Mucosa of descending colon (tissue), 3 donors: ENCODE measurements around the gene GMPPA. TPM values are rescaled to one million over a fixed set of nuclear protein-coding genes. Genes with fewer than 3 reads are reported as not detected.

Experiments
- ATAC-seq: fragments of 200-7000 bp; cut with Tn5 transposase; one replicate; pipeline ENCODE4 v1.9.1; 2020; ENCODE audit warnings: mild to moderate bottlenecking, moderate library complexity
- DNase-seq, 3 donors: peaks; one replicate each; pipeline ENCODE4 v3.0.0-alpha.2; 2020
- H3K36me3 ChIP-seq: fragments of 200-600 bp; one replicate; pipeline ENCODE4 v1.8.0; 2021; ENCODE audit warnings: low read depth, mild to moderate bottlenecking
- H3K4me1 ChIP-seq: fragments of 200-600 bp; one replicate; pipeline ENCODE4 v1.8.0; 2021; ENCODE audit warnings: low read depth, mild to moderate bottlenecking
- H3K4me3 ChIP-seq: fragments of 200-600 bp; one replicate; pipeline ENCODE4 v1.8.0; 2021; ENCODE audit warnings: mild to moderate bottlenecking
- H3K9me3 ChIP-seq: fragments of 200-600 bp; one replicate; pipeline ENCODE4 v1.8.0; 2021; ENCODE audit warnings: mild to moderate bottlenecking
- intact Hi-C, 2 donors: fragments of 100-400 bp; cut with DNase I in 1 of 2; cut with micrococcal nuclease in 1 of 2; formaldehyde crosslinking; loops; one replicate each; pipeline versions ENCODE4 v1.11.0 to v1.11.1; 2022; cut with DNase I, micrococcal nuclease
- total RNA-seq, 3 donors: library from RNA; stranded (reverse); fragmentation: NEBNext Ultra II Directional in 2 of 3; extraction: Animal tissue kit (Norgen Biotek cat#: 25700) in 2 of 3; gene quantifications; one replicate each; pipeline versions ENCODE4 v1.2.1 to v1.2.4, GENCODE V29; 2021 to 2023
- TF ChIP-seq, protein P1 (sequence below): fragments of 200-600 bp; IDR thresholded peaks from one replicate; pipeline ENCODE4 v1.8.0; 2022; ENCODE audit warnings: antibody characterized with exemption, mild to moderate bottlenecking
- donor health status: DM: no; HTN: no; CAD: no; lungs with moderate emphysema.
- donor health status: DM: no; HTN: no; CAD: no.
- donor health status: DM: no; HTN: yes; CAD: no.

Gene GMPPA
- total RNA-seq, 3 donors from 2014 or later, result 33.6 to 52.6 (median 43.6) TPM

DNA sequence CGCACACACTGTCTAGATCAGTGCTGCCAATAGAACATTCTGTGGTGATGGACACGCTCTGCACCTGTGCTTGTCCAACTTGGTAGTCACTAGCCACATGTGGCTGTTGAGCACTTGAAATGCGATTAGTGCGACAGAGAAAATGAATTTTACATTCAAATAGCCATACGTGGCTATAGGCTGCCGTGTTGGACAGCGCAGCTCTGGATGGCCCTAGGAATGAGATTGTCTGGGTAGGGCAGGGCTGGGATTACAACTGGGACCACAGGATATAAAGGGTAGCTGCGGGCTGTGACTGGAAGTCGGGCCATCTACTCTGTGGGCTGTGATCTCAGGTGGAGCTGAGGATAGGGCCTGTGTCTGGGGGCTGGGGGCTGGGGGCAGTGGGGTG, 20.8 kb downstream of the GMPPA start:
- intact Hi-C loops, result no loop called here
- ATAC-seq (no peak), DNase-seq (no peak)
- TF ChIP-seq, protein P1, sequence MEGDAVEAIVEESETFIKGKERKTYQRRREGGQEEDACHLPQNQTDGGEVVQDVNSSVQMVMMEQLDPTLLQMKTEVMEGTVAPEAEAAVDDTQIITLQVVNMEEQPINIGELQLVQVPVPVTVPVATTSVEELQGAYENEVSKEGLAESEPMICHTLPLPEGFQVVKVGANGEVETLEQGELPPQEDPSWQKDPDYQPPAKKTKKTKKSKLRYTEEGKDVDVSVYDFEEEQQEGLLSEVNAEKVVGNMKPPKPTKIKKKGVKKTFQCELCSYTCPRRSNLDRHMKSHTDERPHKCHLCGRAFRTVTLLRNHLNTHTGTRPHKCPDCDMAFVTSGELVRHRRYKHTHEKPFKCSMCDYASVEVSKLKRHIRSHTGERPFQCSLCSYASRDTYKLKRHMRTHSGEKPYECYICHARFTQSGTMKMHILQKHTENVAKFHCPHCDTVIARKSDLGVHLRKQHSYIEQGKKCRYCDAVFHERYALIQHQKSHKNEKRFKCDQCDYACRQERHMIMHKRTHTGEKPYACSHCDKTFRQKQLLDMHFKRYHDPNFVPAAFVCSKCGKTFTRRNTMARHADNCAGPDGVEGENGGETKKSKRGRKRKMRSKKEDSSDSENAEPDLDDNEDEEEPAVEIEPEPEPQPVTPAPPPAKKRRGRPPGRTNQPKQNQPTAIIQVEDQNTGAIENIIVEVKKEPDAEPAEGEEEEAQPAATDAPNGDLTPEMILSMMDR, result no peak
- Histone ChIP-seq H3K36me3 (no peaks in the 10 kb centered on the region), H3K4me1 (no peaks in the 10 kb centered on the region), H3K9me3 (no peaks in the 10 kb centered on the region), H3K4me3 (no peak overlapping the region)

DNA sequence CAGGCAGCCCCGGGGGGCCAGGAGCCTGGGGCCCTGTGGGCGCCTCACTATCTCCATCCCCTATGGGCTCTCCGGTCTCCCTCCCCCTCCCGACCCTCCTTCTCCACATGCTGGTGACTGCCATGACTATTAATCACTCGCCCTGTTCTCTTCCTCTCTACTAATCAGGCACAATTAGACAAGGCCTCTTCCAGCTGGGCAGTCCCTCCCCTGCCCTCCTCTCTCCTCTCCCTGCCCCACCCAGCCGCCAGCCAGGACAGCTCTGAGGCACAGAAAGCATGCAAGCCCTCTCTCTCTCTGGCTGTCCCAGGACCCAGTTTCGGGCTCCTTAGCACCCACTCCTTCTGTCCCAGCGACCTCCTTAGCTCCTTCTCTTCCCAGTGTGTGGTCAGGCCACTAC, 21.4 kb downstream of the GMPPA start:
- no peaks in the 10 kb centered on the region for H3K4me1 ChIP-seq
- ATAC-seq (no peak), DNase-seq (peak in 1 of 3 donors; percentile 28)
- H3K36me3 ChIP-seq, result no peaks in the 10 kb centered on the region
- no peaks in the 10 kb centered on the region for H3K9me3 ChIP-seq
- intact Hi-C loops, result no loop called here
- TF ChIP-seq, protein P1, result no peak
- H3K4me3 ChIP-seq, result no peak overlapping the region

DNA sequence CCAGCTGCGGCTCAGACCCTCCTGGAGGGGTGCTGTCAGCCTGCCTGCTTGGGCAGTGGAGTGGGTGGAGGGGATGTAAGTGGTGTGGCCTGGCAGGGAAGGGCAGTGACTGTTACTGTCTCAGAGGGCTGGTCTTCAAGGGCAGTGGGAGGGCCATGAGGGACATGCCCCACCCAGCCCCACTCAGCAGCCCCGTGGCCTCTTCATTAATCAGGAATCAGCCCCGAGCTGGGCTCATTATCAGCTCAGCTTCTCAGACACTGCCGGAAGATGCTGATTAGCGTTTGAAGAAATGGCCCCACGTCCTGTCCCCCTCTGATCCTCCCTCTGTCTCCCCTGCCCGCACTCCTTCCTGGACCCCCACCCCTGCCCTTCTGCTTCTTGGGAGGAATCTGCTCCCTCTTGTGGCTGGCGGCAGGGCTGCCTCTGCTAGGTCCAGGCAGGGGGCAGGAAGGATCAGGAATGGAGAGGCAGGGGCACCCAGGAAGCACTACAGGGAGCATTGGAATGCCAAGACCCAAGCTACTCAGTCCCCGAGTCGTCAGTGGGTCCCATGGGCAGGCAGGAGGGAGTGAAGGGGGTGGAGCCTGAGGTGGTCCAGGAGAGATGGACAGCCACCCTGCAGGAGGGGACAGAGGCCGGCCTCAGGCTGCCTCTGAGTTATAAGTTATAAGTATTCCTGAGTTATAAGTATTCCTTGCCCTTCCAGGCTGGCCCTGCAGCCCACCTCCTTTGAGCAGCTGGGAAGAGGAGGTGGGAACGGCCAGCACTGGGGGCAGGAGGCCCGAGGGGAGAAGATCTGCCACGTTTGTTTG, 22.6 kb downstream of the GMPPA start:
- Histone ChIP-seq H3K4me3 (no peak overlapping the region), H3K36me3 (no peaks in the 10 kb centered on the region), H3K4me1 (no peaks in the 10 kb centered on the region), H3K9me3 (no peaks in the 10 kb centered on the region)
- intact Hi-C loops, result no loop called here
- ATAC-seq (peak; percentile 36), DNase-seq (peak in 1 of 3 donors; percentile 47)
- TF ChIP-seq, protein P1, result no peak

DNA sequence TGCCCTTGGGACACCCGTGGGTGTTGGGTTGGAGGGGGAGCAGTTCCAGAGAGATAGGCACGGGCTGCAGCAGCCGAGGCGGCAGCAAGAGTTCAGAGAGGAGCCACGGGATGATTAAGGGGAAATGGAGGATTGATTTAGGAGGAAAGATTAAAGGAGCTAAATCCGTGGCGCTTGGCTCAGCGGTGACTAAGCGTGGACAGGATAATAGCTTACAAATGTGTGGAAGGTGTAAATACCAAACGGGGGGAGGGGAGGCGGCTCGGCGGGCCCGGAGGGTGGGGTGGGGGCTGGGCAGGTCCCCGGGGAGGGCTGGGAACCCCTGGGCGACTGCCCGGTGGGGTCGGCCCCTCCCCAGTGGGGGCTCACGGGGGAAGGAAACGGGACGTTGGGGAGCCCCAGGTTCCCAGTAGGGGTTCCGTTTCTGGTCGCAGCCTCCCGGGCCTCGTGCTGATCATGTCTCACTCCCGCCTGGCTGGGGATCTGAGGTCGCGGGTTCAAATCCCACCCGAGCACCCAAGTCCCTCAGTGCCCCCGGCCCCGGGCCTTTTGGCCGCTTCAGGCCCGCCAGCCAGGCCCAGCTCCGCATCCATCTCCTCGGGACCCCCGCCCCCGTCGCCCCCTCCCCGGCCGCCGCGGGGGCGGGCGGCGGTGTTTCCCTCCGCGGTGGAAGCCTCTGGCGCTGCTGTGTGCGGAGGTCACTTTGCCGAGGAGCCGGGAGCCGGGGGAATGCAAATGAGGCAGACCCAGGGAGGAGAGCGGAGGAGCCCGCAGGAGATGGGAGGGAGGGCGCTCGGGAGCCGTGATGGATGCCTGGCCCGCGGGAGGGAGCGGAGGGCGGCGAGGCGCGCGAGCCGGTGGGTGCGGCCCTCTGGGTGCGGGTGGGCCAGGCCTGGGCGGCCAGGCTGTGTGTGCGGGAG, 23.7 kb downstream of the GMPPA start:
- intact Hi-C loops, result no loop called here
- TF ChIP-seq, protein P1, result no peak
- H3K9me3 ChIP-seq, result no peaks in the 10 kb centered on the region
- ATAC-seq (peak; percentile 16), DNase-seq (peak in 1 of 3 donors; percentile 47)
- no peaks in the 10 kb centered on the region for H3K4me1 ChIP-seq
- H3K4me3 ChIP-seq, result no peak overlapping the region
- H3K36me3 ChIP-seq, result no peaks in the 10 kb centered on the region

DNA sequence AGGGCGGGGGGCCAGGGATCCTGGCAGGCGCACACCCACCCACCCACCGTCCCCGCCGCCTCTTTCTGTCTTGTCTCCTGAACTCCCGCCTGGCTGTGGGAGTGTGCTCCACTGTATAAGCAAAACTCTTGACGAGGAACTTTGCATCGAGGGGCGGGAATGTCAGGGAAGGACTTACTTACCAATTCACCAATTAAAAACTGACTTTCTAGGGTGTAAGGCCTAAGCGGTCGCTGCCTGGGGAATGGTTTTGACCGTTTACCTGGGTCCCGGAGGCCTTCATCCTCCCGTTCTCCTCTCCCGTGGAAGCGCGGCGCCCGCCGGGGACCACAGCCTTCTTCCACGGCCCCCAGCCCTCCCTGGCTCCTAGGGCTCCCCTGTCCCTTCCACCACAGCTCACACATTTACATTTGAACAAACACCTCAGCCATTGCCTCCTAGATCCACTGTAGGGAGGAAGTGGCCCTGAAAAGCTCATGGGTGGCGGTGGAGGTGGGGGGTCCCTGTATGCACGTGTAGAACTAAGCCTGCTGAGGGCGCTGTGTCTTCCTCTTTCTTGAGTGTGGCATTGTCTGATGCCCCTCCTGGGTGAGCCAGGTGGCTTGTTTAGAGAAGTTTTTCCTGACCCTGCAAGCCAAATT, 24.5 kb downstream of the GMPPA start:
- Histone ChIP-seq H3K9me3 (no peaks in the 10 kb centered on the region), H3K36me3 (no peaks in the 10 kb centered on the region), H3K4me3 (no peak overlapping the region), H3K4me1 (no peaks in the 10 kb centered on the region)
- TF ChIP-seq, protein P1, result no peak
- ATAC-seq (no peak), DNase-seq (peak in 1 of 3 donors; percentile 25)
- intact Hi-C loops, result no loop called here
